ENCODE data around the gene GSTO1. TPM values are rescaled to one million over a fixed set of nuclear protein-coding genes. Genes with fewer than 3 reads are reported as not detected.
A peak's percentile ranks its signal among the peaks of the same experiment; 100 is the strongest.

GSTO1 gene
- total RNA-seq (145 and 151 TPM in 2 replicates), polyA plus RNA-seq (249 and 311 TPM in 2 replicates), polyA minus RNA-seq (ENCODE audit: low replicate concordance) (11.0 and 14.4 TPM in 2 replicates)
- 243 and 320 TPM in 2 replicates for polyA plus RNA-seq (2012)

DNA sequence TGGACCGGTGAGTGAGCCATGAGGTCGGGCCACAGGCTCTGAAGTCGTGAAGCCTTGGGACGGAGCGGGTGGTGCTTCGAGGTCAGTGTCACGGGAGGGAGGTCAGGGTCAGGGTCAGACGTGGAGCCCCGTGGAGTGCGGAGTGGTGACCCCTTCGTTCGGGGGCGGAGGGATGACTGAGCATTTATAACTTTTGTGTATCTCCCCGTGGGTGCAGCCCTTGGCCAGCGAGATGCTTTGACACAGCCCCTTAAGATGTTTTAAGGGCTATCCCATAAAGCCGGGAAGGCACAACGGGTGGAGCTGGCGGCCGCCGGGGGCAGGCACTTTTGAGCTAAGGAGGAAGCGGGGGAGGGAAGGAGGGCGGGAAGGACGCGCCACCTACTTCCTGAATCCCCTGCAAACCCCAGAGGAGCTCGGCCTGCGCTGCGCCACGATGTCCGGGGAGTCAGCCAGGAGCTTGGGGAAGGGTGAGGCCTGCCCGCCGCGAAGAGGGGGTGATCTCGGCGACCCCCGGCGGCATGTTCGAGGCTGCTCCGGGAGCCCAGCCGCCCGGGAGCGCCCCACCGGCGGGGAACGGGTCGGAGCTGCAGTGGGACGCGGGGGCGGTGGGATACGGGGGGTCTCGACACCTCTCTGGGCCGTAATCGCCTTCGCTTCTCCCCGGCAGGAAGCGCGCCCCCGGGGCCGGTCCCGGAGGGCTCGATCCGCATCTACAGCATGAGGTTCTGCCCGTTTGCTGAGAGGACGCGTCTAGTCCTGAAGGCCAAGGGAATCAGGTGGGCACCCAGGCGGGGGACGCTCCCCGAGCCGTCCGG, at the start of gene GSTO1:
Gene GSTO1, plus strand, starts transcription at position 400 of the 818 bp plus-strand sequence. Its CDS starts 37 bp downstream, at position 437.
- TF ChIP-seq, protein P1, sequence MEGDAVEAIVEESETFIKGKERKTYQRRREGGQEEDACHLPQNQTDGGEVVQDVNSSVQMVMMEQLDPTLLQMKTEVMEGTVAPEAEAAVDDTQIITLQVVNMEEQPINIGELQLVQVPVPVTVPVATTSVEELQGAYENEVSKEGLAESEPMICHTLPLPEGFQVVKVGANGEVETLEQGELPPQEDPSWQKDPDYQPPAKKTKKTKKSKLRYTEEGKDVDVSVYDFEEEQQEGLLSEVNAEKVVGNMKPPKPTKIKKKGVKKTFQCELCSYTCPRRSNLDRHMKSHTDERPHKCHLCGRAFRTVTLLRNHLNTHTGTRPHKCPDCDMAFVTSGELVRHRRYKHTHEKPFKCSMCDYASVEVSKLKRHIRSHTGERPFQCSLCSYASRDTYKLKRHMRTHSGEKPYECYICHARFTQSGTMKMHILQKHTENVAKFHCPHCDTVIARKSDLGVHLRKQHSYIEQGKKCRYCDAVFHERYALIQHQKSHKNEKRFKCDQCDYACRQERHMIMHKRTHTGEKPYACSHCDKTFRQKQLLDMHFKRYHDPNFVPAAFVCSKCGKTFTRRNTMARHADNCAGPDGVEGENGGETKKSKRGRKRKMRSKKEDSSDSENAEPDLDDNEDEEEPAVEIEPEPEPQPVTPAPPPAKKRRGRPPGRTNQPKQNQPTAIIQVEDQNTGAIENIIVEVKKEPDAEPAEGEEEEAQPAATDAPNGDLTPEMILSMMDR (conservative IDR thresholded peaks at IDR 0.05 in 1 of 2, IDR thresholded peaks at IDR 0.05 in 1 of 2; ENCODE audit: low read depth in 1 of 2, low read length in 2 of 2) = no peak
- TF ChIP-seq EZH2 (IDR thresholded peaks at IDR 0.05; ENCODE audit: low read length, missing control alignments) = no peak
- Histone ChIP-seq H4K20me1 (ENCODE audit: control insufficient read depth, extremely low read depth, insufficient read depth, low read length) (no peaks in the 10 kb centered on the region), H3K27ac (ENCODE audit: insufficient read depth, low read length) (peak within 1 kb of the TSS; percentile 96), H3K4me3 (replicated peaks in 1 of 4; ENCODE audit: control extremely low read depth in 1 of 4, insufficient read depth in 1 of 4, low read depth in 3 of 4, low read length in 4 of 4) (peak within 1 kb of the TSS; percentile 73 to 91 (median 86)), H3K27me3 (ENCODE audit: control insufficient read depth, insufficient read depth, low read length) (no peaks in the 10 kb centered on the region), H3K4me2 (ENCODE audit: extremely low read depth, insufficient read depth, low read length) (peak within 1 kb of the TSS; percentile 91), H3K36me3 (ENCODE audit: control insufficient read depth, insufficient read depth, low read length) (peaks cover 4% of the 10 kb centered on the region), H3K79me2 (ENCODE audit: control insufficient read depth, insufficient read depth, low read length) (peaks cover 44% of the 10 kb centered on the region), H2AFZ (ENCODE audit: low read length) (peak within 1 kb of the TSS; percentile 92), H3K9ac (ENCODE audit: insufficient read depth, low read length) (peak within 1 kb of the TSS; percentile 96), H3K4me1 (ENCODE audit: control insufficient read depth, extremely low read depth, insufficient read depth, low read length) (peaks cover 5% of the 10 kb centered on the region), H3K9me3 (ENCODE audit: control insufficient read depth, insufficient read depth, low read depth, low read length) (no peaks in the 10 kb centered on the region)
- peak; percentile 74 to 77 for DNase-seq (ENCODE audit: low read depth in 2 of 2)

DNA sequence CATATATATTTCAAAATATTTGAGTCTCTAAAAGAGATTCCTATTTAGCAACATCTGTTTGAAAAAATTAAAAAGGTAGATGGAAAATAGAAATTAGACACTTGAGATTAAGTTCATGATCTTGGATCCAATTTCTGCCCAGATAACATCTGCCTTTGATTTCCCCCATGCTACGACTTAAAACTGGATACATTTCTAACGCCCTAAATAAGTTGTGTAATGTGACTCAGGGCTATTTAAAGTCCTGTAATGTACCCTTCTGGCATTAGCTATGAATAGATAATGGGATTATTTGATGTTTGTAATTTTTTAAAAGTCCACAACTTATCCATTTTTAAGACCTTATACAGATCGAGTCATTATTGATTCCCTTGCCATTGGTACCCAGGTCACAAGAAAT, 46.0 kb upstream of the GSTO1 start:
- Histone ChIP-seq H3K4me2 (ENCODE audit: extremely low read depth, insufficient read depth, low read length) (no peak overlapping the region), H3K9ac (ENCODE audit: insufficient read depth, low read length) (no peak overlapping the region), H3K27me3 (ENCODE audit: control insufficient read depth, insufficient read depth, low read length) (no peaks in the 10 kb centered on the region), H3K9me3 (ENCODE audit: control insufficient read depth, insufficient read depth, low read depth, low read length) (no peaks in the 10 kb centered on the region), H3K4me3 (replicated peaks in 1 of 4; ENCODE audit: control extremely low read depth in 1 of 4, insufficient read depth in 1 of 4, low read depth in 3 of 4, low read length in 4 of 4) (no peak overlapping the region), H4K20me1 (ENCODE audit: control insufficient read depth, extremely low read depth, insufficient read depth, low read length) (no peaks in the 10 kb centered on the region), H3K79me2 (ENCODE audit: control insufficient read depth, insufficient read depth, low read length) (no peaks in the 10 kb centered on the region), H3K36me3 (ENCODE audit: control insufficient read depth, insufficient read depth, low read length) (no peaks in the 10 kb centered on the region), H2AFZ (ENCODE audit: low read length) (no peak overlapping the region), H3K4me1 (ENCODE audit: control insufficient read depth, extremely low read depth, insufficient read depth, low read length) (no peaks in the 10 kb centered on the region), H3K27ac (ENCODE audit: insufficient read depth, low read length) (no peak overlapping the region)
- no peak for DNase-seq (ENCODE audit: low read depth in 2 of 2)
- TF ChIP-seq, protein P1 (conservative IDR thresholded peaks at IDR 0.05 in 1 of 2, IDR thresholded peaks at IDR 0.05 in 1 of 2; ENCODE audit: low read depth in 1 of 2, low read length in 2 of 2) = no peak
- no peak for TF ChIP-seq EZH2 (IDR thresholded peaks at IDR 0.05; ENCODE audit: low read length, missing control alignments)

DNA sequence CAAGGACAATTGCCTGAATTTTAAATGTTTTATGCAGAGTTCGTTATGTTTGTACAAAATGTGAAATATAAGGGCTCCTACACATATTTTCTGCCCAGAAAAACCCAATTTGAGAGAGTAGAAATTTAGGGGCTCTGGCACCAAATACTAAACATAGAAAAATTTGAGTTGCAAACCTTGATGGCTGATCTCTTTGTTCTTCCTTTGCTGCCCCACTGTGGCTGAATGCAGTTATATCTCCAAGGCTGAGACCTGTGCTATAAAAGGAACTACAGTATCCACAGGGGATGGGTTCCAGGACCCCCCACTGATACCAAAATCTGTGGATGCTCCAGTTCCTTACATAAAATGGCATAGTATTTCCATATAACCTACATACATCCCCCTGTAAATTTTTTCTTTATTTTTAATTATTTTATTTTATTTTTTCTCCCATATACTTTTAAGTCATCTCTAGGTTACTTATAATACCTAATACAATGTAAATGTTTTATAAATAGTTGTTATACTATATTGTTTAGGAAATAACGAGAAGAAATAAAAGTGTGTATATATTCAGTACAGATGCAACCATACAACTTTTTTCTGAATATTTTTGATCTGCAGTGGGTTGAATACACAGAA, 45.0 kb upstream of the GSTO1 start:
- no peaks in the 10 kb centered on the region for H3K79me2 ChIP-seq (ENCODE audit: control insufficient read depth, insufficient read depth, low read length)
- no peak overlapping the region for H3K4me2 ChIP-seq (ENCODE audit: extremely low read depth, insufficient read depth, low read length)
- H3K9me3 ChIP-seq (ENCODE audit: control insufficient read depth, insufficient read depth, low read depth, low read length) = no peaks in the 10 kb centered on the region
- TF ChIP-seq, protein P1 (conservative IDR thresholded peaks at IDR 0.05 in 1 of 2, IDR thresholded peaks at IDR 0.05 in 1 of 2; ENCODE audit: low read depth in 1 of 2, low read length in 2 of 2) = peak; percentile 64 to 70
- no peak for TF ChIP-seq EZH2 (IDR thresholded peaks at IDR 0.05; ENCODE audit: low read length, missing control alignments)
- H3K27ac ChIP-seq (ENCODE audit: insufficient read depth, low read length) = no peak overlapping the region
- no peak overlapping the region for H3K9ac ChIP-seq (ENCODE audit: insufficient read depth, low read length)
- peak; percentile 18 to 57 for DNase-seq (ENCODE audit: low read depth in 2 of 2)
- H3K4me1 ChIP-seq (ENCODE audit: control insufficient read depth, extremely low read depth, insufficient read depth, low read length) = no peaks in the 10 kb centered on the region
- H4K20me1 ChIP-seq (ENCODE audit: control insufficient read depth, extremely low read depth, insufficient read depth, low read length) = no peaks in the 10 kb centered on the region
- no peaks in the 10 kb centered on the region for H3K36me3 ChIP-seq (ENCODE audit: control insufficient read depth, insufficient read depth, low read length)
- no peak overlapping the region for H2AFZ ChIP-seq (ENCODE audit: low read length)
- no peak overlapping the region for H3K4me3 ChIP-seq (replicated peaks in 1 of 4; ENCODE audit: control extremely low read depth in 1 of 4, insufficient read depth in 1 of 4, low read depth in 3 of 4, low read length in 4 of 4)
- no peaks in the 10 kb centered on the region for H3K27me3 ChIP-seq (ENCODE audit: control insufficient read depth, insufficient read depth, low read length)
